HG03469 (cell line): ENCODE measurements around the gene PIM3.

Experiments
- ATAC-seq: cut with Tn5 transposase; IDR thresholded peaks from one replicate; pipeline ENCODE4 v1.9.1; 2021; ENCODE audit warnings: mild to moderate bottlenecking, moderate library complexity, moderate number of reproducible peaks; ENCODE audit not compliant: unreplicated experiment

PIM3 gene

DNA sequence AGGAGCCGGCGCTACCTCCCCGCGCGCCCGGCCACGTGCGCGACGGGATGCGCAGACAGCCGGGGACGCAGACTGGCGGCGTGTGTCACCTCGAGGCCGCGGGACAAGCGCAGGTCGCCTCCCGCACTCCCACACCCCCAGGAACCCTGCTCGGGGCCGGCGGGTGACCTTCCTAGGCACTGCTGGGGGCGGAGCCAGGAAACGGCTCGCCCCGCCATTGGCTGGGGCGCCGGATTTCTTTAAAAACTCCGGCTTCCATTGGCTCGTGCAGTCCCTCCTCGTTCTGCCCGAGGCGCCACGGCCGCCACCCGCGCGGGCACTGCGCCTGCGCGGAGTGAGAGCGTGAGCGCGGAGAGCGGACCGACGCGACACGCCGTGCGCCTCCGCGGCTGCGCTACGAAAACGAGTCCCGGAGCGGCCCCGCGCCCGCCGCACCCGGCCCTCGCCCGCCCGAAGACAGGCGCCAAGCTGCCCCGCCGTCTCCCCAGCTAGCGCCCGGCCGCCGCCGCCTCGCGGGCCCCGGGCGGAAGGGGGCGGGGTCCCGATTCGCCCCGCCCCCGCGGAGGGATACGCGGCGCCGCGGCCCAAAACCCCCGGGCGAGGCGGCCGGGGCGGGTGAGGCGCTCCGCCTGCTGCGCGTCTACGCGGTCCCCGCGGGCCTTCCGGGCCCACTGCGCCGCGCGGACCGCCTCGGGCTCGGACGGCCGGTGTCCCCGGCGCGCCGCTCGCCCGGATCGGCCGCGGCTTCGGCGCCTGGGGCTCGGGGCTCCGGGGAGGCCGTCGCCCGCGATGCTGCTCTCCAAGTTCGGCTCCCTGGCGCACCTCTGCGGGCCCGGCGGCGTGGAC is at the start of gene PIM3:
TSS of gene PIM3 (plus strand) at position 614 of the 846 bp plus-strand sequence. CDS start at position 790, 176 bp downstream.
- ATAC-seq: peak; percentile 47

DNA sequence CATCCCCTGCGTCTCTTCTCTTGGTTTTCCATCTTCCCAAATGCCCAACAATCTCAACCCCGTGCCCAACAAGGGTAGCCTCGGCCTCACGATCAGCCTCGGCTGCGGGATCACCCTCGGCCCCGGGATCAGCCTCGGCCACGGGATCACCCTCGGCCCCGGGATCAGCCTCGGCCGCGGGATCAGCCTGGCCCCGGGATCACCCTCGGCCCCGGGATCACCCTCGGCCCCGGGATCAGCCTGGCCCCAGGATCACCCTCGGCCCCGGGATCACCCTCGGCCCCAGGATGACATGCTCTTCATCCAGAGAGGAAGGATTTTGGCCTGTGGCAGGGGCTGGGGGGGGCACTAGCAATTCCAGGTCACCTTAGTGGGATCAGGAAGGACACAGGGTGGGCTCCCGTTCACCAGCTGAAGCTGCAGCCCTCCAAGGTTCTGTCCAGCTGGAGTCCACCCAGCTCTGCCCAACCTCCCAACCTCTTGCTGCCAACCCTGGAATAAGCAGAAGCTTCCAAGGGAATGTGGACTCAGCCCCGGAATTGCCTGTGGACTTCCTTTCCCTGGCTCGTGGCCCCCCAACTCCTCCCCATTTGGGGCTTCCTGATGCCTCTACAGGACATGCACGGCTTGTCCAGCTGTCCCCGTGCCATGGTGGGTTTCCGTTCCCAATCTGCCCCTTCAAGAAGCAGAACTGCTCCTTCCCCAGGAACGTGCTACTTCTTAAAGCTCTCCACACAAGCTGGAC is 48.5 kb upstream of the PIM3 start:
- no peak for ATAC-seq

DNA sequence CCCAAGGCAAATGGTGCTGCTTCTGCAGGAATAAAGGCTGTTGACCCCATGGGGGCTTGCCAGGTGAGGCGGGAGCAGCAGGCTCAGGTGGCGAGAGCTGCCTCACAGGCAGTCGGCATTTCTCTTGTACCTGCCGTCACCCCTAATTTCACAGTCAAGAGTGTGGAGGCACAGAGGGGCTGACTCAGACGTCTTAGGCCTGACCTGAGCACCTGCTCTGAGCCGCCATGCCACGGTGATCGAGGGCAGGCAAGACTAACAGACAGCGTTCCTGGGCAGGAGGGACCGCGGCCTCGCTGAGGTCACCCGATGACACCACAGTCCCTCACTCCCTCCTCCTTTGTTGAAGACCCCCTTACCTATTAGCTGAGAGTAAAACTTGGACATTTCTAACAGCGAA is 47.5 kb upstream of the PIM3 start:
- ATAC-seq: no peak

- no peak for ATAC-seq
These were observed 47.1 kb upstream of the PIM3 start for GRCh38 chr22:49913446-49913845.

DNA sequence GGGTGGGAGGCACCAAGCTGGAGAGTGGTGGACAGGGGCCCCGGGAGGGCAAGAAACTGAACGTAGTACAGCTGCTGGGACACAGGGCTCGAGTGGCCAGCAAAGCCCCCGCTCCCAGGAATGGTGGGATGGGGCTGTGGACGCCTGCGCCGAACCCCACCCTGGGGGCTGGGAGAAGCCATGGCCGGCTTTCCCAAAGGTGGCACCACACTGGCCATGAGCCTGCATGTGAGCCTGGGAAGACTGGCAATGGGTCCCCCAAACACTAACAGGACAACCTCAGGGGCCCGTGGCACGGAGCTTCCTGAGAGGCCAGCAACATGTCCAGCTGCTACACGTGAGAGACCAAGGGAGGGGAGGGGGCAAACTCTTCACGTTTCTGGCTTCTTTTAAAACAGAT is 46.3 kb upstream of the PIM3 start:
- ATAC-seq: no peak

- no peak for ATAC-seq
These were observed 45.0 kb upstream of the PIM3 start for GRCh38 chr22:49915610-49916009.

DNA sequence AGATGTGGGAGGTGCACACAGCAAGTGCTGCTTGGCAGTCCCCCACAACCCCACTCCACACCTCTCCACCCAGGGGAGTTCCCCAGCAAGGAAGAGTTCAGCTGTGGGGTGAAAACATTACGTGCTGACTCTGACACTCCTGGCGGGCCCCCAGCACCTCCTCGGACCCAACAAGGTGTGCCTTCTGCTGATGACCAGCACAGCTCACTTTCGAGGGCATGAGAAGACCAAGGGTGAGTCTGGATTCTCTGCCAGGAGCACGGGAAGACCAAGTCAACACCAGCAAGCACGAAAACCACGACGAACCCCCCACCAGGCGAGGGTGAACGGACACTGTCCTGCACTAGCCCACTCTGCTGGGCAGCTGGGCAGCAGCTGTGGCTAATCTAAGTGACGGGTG is 43.7 kb upstream of the PIM3 start:
- no peak for ATAC-seq

GRCh38 chr22:49917974-49918910 is 42.3 kb upstream of the PIM3 start, which contains the start of the genes ALG12 and CRELD2:
Gene ALG12 (minus strand): TSS chr22:49918438. CDS start chr22:49913765, 4,673 bp downstream.
Gene CRELD2 (plus strand): TSS chr22:49918634. CDS start chr22:49918770, 136 bp downstream.
- ATAC-seq: peak; percentile 70

- no peak for ATAC-seq
These were observed 41.4 kb upstream of the PIM3 start for GRCh38 chr22:49918911-49919881.

DNA sequence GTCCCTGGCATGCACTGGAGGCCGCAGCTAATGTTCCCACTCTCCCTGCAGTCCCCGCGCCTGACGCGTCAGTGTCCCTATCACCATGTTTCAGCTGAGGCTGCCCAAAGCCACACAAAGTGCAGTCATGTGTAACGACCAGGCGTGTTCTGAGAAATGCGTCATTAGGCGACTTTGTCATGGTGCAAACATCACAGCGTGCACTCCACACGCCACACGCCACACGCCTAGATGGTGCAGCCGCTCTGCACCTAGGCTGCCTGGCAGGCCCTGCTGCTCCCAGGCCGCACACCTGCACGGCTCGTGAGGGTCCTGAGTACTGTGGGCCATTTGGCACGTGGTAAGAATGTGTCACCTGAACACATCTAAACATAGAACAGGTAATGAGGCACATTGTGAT is 39.7 kb upstream of the PIM3 start:
- no peak for ATAC-seq

GRCh38 chr22:49921508-49922278 is 38.9 kb upstream of the PIM3 start:
- no peak for ATAC-seq

DNA sequence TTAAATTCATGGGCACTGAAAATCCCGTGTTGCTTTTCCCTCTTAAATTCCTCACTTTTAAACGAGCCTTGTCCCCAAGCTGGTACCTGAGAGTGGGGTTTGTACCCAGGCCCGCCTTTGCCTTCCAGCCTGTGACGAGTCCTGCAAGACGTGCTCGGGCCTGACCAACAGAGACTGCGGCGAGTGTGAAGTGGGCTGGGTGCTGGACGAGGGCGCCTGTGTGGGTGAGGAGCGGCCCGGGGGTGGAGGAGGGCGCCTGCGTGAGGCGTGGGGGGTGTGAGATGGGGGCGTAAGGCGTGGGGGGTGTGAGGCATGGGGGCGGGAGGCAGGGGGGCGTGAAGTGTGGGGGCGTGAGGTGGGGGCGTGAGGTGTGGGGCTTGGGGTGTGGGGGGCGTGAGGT is 38.1 kb upstream of the PIM3 start:
- ATAC-seq: no peak

DNA sequence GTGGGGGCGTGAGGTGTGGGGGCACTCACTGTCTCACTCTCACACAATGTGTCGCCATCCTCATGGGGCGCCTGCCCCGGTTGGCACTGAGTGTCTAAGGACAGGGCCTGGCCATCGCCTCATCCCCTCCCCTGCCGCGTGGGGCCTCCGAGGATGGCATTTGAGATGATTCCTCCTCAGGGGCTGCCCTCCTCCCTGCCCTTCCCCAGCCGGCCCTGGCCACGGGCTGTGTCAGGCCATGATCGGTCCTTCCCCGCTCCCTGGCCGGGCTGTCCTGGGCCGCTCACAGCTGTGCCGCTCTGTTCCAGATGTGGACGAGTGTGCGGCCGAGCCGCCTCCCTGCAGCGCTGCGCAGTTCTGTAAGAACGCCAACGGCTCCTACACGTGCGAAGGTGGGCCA is 37.6 kb upstream of the PIM3 start:
- no peak for ATAC-seq

DNA sequence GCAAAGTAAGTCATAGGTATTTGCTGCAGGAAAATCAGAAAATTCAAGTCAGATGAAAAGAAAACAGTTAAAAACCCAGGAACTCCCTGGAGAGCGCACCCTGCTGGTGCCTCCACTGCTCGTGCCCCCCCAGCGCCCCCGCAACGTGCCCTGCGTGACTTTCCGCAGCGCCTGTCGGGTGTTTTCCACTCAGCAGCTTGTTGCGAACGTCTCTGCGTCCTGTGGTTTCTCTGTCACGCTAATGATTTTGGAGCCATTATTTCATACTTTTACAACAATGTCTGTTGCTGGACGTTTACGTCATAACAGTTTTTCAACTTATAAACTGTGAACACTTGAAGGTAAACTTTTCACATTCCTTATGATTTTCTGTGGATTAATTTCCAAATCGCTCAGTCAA is 37.1 kb upstream of the PIM3 start:
- no peak for ATAC-seq

DNA sequence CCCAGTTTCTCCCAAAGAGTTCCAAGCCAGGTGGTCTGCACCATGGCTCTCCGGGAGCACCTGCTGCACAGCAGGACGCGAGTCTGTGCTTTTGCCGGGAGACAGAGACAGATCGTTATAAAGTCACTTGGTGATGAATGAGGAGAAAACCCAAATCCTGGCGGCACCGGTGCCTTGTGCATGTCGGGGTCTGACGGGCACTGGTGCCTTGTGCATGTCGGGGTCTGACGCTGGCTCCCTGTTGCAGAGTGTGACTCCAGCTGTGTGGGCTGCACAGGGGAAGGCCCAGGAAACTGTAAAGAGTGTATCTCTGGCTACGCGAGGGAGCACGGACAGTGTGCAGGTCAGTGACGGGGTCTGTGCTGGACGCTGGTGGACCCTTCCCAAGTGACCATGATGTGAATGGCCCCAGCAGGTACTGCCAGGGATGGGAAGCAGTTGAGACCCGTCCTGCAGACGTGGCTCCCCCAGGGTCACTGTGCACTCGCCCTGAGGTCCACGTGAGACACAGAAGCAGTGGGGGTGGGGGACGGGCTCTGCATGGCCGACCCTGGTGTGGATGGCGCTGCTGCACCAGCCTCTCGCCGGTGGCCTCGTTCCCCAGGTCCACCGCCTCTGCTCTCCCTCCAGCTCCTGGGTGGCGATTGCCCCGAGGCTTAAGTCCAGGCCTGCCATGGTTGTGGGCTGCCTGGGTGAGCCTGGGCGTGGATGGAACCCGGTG is 36.3 kb upstream of the PIM3 start:
- no peak for ATAC-seq

DNA sequence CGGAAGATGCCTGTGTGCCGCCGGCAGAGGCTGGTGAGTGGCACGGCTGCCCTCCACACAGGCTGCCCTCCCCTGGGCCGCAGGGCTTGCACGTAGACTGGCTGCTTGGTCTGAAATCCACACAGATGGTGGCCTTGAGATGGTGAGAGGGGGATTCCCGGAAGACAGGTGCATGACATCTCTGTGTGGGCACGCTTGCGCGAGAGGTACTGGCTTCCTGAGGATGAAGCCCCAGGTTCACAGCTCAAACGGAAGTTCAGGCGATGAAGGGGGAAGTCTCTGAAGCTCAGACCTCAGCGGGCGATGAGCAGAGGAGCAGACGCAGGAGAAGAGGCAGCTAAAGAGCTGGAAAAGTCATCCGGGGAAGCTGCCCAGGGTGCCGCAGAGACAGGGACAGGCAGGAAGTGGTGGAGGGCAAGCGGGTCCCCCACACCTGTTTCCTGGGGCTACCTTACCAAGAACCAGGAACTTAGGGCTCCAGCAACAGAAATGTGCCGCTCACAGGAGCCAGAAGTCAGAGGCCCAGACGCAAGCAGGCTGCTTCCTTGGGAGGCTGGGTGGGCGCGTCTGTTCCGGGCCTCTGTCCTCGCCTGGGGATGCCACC is 34.9 kb upstream of the PIM3 start:
- no peak for ATAC-seq

- no peak for ATAC-seq
These were observed 33.7 kb upstream of the PIM3 start for GRCh38 chr22:49926916-49927315.
